Stimulated activated CD8-positive, alpha-beta memory T cell treated with anti-CD3 and anti-CD28 coated beads, Interleukin-4, amount 100 ng/mL, for 48 hours (primary cell): ENCODE measurements around the gene ZNF211.

Experiments
- DNase-seq: peaks from one replicate; pipeline ENCODE4 v3.0.0-alpha.2; 2020

The ZNF211 gene

DNA sequence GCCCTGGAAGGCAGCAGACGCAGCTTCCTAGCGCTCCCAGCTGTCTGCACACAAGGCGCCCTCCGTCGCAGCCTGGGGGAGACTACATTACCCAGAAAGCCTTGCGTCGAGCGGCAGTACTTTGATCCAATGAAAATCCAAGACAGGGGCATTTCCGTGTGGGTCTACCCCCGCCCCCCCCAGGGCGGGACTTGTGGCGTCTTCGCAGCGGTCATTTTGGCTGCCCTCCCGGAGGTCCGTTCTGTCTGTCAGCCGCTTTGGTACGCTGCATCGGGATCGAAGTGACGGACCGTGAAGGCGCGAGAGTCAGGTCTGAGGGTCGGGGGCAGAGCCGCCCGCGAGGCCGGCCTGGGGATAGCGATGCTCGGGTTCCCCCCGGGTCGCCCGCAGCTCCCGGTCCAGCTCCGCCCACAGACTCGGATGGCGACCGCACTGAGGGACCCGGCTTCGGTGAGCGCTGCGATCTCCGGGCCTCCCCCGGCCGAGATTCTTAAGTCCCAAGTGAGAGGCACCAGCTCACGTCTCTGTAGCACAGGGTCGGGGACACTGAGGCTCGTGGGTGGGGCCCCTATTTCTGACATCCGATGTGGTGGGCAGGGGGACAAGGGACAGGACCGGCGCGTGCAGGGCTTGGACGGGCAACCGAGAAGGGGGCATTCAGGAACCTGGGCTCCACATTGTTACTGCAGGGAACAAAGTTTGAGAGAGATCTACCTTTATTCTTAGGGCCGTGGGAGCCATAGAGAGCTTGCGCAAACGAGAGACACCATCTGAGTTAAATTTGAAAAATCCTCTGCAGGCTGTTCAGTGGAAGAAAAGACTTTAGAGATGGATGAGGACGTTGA lies at the start of gene ZNF211:
Gene ZNF211, plus strand, starts transcription at position 182 of the 845 bp plus-strand sequence. Its CDS starts 179 bp downstream, at position 361.
- peak; percentile 87 for DNase-seq

- peak; percentile 85 for DNase-seq
Observed at GRCh38 chr19:57583521-57584416, 49.2 kb upstream of the ZNF211 start, which contains the start of gene ZIK1. TSS of gene ZIK1 (plus strand) at chr19:57584145. CDS start at chr19:57584357, 212 bp downstream.

DNA sequence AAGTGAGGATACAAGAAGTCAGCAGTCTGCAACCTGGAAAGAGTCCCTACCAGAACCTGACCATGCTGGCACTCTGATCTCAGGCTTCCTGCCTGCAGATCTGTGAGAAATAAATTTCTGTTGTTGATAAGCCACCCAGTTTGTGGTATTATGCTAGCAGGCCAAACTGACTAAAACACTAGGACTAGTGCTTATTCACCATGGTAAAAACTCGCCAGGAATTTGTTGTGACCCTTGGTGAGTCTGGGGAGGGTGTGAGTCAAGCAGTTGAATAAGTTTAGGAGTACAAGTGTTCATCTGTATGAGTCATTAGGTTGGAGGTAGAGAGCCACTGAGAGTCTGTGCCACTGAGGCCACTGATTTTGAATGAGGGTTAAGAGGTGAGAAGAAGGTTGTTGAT lies 45.4 kb upstream of the ZNF211 start:
- no peak for DNase-seq

DNA sequence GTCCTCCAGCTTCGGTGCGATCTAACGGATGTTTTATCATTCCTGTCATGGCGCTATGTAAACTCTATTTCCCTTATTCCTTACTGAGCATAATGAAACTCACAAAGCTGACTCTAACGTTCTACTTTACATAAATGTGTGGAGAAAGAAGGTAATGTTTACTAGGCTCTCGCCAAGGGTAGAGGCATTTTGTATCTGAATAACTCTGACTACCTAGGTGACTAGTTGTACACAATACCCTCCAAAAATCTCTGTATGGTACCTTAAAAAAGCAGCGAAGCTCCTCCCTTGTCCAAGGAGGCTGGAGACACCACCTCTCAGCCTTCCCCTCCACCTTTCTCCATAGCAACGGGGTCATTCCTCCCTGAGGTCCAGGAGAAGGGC lies 33.6 kb upstream of the ZNF211 start:
- no peak for DNase-seq

- DNase-seq, result peak; percentile 93
Observed at GRCh38 chr19:57599761-57600383, 33.1 kb upstream of the ZNF211 start, which contains the start of gene ZNF530. TSS of gene ZNF530 (plus strand) at chr19:57599885. CDS start at chr19:57604346, 4,461 bp downstream.

GRCh38 chr19:57606931-57607330 lies 26.0 kb upstream of the ZNF211 start:
- DNase-seq, result no peak

DNA sequence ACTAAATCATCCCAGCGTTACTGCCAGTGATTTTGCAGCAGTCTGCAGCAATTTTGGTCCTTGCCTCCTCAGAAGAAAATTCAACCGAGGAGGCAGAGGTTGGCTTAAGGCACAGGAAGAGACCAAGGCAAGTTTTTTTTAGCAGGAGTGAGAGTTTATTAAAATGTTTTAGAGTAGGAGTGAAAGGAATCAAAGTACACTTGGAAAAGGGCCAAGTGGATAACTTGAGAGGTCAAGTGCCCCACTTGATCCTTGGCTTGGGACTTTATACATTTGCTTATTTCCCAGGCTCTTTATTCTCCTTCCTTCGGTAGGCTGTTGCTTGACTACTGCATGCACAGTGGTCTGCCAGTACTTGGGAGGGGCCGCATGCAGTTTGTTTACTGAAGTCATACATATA lies 21.9 kb upstream of the ZNF211 start:
- DNase-seq, result no peak

DNA sequence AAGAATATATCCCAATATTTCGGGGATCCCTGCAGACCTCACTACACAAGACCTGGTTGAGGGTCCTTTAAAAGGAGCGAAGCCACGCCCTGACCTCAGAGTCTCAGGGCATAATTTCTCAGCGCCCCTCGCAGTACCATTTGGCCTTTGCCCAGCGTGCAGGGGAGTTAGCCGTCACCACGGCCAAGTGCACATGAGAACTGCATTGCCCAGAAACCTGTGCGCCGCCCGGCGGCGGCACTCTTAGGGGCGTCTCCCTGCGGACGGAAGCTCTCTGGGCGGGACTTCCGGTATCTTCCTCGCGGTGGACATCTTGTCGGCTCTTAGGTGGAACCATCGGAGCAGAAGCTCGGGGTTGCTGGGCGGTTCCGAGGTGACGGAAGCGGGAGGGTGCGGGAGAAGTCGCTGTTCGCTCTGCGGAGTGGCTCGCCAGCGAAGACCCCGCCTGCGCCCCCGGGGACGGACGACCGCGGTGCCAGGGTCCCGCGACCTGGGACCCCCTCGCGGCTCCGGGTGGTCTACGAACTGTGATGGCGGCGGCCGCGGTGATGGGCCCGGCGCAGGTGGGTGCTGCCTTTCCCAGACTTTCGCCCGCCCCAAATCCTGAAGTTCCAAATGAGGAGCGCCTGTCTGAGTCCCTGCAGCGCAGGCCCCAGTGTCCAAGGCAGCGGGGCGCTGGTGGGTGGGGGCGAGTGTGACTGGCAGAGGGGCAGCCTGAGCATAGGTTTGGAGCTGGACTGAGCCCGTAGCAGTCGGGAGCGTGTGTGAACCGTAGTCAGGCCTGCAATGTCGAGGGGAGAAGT lies 18.8 kb upstream of the ZNF211 start, which contains the start of gene ZNF134:
Gene ZNF134, plus strand, starts transcription at position 302 of the 803 bp plus-strand sequence. CDS start 5,227 bp downstream, outside the sequence.
- peak; percentile 91 for DNase-seq

- DNase-seq, result no peak
Observed at GRCh38 chr19:57615346-57615745, 17.6 kb upstream of the ZNF211 start.

DNA sequence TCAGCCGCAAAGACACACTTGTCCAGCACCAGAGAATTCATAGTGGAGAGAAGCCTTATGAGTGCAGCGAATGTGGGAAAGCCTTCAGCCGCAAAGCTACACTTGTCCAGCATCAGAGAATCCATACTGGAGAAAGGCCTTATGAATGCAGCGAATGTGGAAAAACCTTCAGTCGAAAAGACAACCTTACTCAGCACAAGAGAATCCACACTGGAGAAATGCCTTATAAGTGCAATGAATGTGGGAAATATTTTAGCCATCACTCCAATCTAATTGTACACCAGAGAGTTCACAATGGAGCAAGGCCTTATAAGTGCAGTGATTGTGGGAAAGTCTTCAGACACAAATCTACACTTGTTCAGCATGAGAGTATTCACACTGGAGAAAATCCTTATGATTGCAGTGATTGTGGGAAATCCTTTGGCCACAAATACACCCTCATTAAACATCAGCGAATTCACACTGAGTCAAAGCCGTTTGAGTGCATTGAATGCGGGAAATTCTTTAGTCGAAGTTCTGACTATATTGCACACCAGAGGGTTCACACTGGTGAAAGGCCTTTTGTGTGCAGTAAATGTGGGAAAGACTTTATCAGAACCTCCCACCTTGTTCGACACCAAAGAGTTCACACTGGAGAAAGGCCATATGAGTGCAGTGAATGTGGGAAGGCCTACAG lies 12.2 kb upstream of the ZNF211 start:
- no peak for DNase-seq

- no peak for DNase-seq
Observed at GRCh38 chr19:57623091-57623490, 9.9 kb upstream of the ZNF211 start.

DNA sequence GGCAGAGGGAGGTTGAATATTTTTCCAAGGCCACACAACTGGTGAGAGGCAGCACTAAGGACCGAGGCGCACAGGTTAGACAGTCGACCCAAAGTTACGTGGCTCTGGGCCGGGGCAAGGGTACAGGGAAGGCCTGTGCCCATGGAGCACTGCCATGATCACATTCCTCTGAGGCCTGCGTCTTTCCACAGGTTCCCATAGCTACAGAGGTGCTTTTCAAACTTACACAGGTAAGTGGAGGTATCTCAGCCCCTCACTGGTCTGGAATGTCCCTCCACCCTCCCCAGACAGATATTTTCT lies 814 bp downstream of the ZNF211 start:
- no peak for DNase-seq

DNA sequence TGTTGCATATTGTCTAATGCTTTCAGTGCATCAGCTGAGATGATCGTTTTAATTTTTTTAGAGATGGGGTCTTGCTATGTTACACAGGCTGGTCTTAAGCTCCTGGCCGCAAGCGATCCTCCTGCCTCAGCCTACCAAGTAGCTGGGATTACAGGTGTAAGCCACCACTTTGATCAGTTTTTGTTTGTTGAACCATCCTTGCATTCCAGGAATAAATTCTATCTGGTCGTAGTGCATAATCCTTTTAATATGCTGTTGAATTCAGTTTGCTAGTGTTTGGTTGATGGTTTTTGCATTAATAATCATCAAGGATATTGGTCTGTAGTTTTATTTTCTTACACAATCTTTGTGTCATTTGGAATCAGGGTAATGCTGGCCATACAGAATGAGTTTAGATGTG lies 4.4 kb downstream of the ZNF211 start:
- no peak for DNase-seq

- DNase-seq, result no peak
Observed at GRCh38 chr19:57641715-57642234, 8.8 kb downstream of the ZNF211 start.

GRCh38 chr19:57642396-57643046 lies 9.6 kb downstream of the ZNF211 start:
- DNase-seq, result no peak

DNA sequence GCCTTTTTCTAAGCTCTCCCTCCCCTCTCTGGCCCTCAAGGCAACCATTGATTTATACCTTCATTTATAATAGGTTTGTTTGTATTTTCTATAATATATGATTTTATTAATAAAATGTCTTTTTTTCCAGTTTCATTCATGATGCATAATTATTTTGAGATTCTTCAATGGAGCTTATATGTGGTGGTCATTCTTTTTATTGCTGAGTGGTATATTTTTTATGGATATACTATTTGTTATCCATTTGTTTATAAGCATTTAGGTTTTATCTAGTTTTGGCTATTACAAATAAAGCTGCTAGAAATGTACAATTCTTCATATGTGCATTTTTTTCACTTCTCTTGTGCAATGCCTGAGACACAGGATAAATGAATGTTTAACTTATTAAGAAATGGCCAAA lies 10.8 kb downstream of the ZNF211 start:
- no peak for DNase-seq

- no peak for DNase-seq
Observed at GRCh38 chr19:57648331-57649003, 15.5 kb downstream of the ZNF211 start.

DNA sequence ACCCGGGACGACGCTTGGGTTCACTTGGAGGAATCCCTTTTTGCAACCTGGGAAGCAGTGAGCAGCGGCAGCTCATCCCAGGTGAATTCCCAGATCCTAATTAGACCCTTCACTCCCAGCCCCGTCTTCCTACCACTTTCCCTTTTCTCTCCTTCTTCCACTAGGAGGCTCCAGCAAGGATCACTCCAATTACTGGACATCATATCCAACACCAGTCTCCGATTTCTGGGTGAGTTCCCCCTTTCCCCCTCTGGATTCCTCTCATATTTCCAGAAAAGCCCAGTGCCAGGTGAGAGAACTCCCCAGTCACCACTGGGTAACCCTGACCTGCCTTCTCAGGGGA lies 18.7 kb downstream of the ZNF211 start:
- DNase-seq, result no peak

DNA sequence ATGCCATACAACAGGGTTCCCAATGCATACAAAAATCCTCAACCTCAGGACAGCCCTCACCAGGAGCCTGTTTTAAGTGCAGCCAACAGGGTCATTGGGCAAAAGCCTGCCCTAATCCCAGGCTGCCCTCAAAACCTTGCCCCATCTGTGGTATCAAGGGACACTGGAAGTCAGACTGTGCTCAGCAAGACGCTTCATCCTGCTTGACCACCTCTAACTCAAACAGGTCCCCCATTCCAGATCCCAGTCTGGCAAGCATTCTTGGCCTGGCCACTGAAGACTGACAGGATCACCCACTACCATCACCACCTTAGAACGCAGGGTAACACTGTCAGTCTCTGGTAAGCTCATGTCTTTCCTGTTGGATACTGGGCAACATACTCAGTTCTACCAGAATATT lies 20.7 kb downstream of the ZNF211 start:
- no peak for DNase-seq

DNA sequence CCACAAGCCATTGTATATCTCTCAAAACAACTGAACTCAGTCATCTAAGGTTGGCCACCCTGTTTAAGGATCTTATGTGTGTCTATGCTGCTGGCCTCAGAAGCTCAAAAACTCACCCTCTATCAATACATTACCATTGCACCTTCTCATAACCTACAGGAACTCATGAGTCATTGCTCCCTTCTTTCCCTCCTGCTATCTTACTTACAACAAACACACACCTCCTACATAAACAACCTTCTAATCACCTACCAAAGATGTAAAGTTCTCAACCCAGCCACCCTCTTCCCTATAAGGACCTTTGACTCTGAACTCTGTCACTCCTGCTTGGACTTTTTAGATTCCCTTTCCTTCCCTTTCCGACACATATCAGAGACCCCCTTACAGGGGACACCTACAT lies 22.5 kb downstream of the ZNF211 start:
- DNase-seq, result no peak
